Neural cell (in vitro differentiated cells): Measurements from ENCODE around the gene NSL1.

Experiments
- EP300 ChIP-seq: fragments of 450-650 bp; conservative IDR thresholded peaks from 2 replicates; pipeline ENCODE4 v1.6.1; 2014; ENCODE audit warnings: antibody characterized with exemption, mild to moderate bottlenecking, moderate library complexity; ENCODE audit not compliant: poor library complexity, severe bottlenecking
- EZH2 ChIP-seq: fragments of 200-600, 300-800 bp; shearing (Covaris generic), sonication (generic); IDR thresholded peaks from 2 replicates; pipeline ENCODE4 v1.6.1; 2014; ENCODE audit warnings: antibody characterized with exemption, low read length, borderline replicate concordance, mild to moderate bottlenecking; ENCODE audit not compliant: insufficient read depth, poor library complexity, severe bottlenecking
- MXI1 ChIP-seq: fragments of 450-650 bp; conservative IDR thresholded peaks from 2 replicates; pipeline ENCODE4 v1.6.1; 2014; ENCODE audit warnings: antibody characterized with exemption, mild to moderate bottlenecking; ENCODE audit not compliant: poor library complexity, severe bottlenecking
- POLR2AphosphoS5 ChIP-seq: IDR thresholded peaks from 2 replicates; pipeline ENCODE4 v1.6.1; 2012
- RAD21 ChIP-seq: fragments of 450-650 bp; conservative IDR thresholded peaks from 2 replicates; pipeline ENCODE4 v1.6.1; 2014; ENCODE audit warnings: antibody characterized with exemption, mild to moderate bottlenecking, moderate library complexity
- REST ChIP-seq: IDR thresholded peaks from 2 replicates; pipeline ENCODE4 v1.6.1; 2012; ENCODE audit warnings: borderline replicate concordance
- TAF1 ChIP-seq: IDR thresholded peaks from 2 replicates; pipeline ENCODE4 v1.6.1; 2012; ENCODE audit warnings: low read depth
- TF ChIP-seq, protein P1 (sequence below): fragments of 450-650 bp; IDR thresholded peaks from 2 replicates; pipeline ENCODE4 v1.5.1; 2014; ENCODE audit warnings: antibody characterized with exemption, mild to moderate bottlenecking, moderate library complexity; ENCODE audit not compliant: poor library complexity, severe bottlenecking

DNA sequence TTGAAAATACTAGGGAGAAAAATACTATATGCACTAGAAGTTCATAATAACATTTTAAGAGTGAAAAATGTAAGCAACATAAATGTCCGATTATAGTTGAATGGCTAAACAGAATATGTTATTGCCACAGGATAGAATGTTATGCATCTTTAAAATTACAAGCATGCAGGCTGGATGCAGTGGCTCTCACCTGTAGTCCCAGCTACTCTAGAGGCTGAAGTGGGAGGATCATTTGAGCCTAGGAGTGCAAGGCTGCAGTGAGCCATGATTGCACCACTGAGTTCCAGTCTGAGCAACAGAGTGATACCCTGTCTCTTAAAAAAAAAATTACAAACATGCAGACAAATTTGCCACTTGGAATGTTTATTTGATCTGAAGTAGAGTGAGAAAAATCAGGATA, 88.9 kb downstream of the NSL1 start:
- TF ChIP-seq, protein P1, sequence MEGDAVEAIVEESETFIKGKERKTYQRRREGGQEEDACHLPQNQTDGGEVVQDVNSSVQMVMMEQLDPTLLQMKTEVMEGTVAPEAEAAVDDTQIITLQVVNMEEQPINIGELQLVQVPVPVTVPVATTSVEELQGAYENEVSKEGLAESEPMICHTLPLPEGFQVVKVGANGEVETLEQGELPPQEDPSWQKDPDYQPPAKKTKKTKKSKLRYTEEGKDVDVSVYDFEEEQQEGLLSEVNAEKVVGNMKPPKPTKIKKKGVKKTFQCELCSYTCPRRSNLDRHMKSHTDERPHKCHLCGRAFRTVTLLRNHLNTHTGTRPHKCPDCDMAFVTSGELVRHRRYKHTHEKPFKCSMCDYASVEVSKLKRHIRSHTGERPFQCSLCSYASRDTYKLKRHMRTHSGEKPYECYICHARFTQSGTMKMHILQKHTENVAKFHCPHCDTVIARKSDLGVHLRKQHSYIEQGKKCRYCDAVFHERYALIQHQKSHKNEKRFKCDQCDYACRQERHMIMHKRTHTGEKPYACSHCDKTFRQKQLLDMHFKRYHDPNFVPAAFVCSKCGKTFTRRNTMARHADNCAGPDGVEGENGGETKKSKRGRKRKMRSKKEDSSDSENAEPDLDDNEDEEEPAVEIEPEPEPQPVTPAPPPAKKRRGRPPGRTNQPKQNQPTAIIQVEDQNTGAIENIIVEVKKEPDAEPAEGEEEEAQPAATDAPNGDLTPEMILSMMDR = no peak
- TF ChIP-seq POLR2AphosphoS5 (no peak), MXI1 (no peak), REST (no peak), EP300 (no peak), RAD21 (no peak), EZH2 (no peak), TAF1 (no peak)
